Measurements from ENCODE around the gene TKTL1. TPM values are rescaled to one million over a fixed set of nuclear protein-coding genes. Genes with fewer than 3 reads are reported as not detected.
"Not testable (repeated sequence)": the region's sequence is repeated elsewhere in the genome, so short reads cannot be mapped to it uniquely, and the experiment has no call there.

The TKTL1 gene
- total and polyA plus RNA-seq, 2 experiments from 2014 or later = not detected

DNA sequence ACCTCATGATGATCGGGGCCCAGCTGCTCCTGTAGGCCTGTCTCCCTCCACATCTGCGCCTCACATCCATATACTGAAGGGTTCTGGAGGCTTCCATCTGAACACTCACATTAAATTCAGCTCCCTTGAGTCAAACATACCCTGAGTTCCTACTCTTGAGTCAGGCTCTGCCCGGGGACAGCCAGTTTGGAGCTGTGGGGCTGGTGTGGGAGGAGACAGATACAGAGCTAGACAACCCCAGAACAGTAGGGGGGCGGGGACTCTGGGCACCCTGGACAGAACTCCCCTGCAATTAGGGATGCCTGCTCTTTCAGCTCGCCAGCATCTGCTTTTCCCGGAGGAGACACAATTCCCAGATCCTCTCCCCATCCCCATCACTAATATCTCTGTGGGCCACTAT is 32.5 kb upstream of the TKTL1 start:
- ATAC-seq; H3F3A ChIP-seq (replicated peaks; ENCODE audit: low read depth); H3K27me3 Mint-ChIP-seq (ENCODE audit: insufficient read depth, low read depth, poor library complexity); H3K27ac Mint-ChIP-seq; H3K4me3 ChIP-seq; H3K36me3 ChIP-seq (ENCODE audit: insufficient read depth); H3K9me2 ChIP-seq (ENCODE audit: insufficient read depth); H3K4me1 ChIP-seq (ENCODE audit: insufficient read depth); H3K4me3 Mint-ChIP-seq; H3K36me3 Mint-ChIP-seq (ENCODE audit: low read depth); H3K4me2 ChIP-seq; H3K79me2 ChIP-seq (replicated peaks; ENCODE audit: insufficient read depth); H3K4me1 Mint-ChIP-seq; H4K20me1 ChIP-seq (replicated peaks; ENCODE audit: insufficient read depth); H3K9me3 Mint-ChIP-seq; DNase-seq (ENCODE audit: low spot score); H3K27ac ChIP-seq (ENCODE audit: low read depth); H3K27me3 ChIP-seq (ENCODE audit: insufficient read depth); H2AFZ ChIP-seq: not testable (repeated sequence)

DNA sequence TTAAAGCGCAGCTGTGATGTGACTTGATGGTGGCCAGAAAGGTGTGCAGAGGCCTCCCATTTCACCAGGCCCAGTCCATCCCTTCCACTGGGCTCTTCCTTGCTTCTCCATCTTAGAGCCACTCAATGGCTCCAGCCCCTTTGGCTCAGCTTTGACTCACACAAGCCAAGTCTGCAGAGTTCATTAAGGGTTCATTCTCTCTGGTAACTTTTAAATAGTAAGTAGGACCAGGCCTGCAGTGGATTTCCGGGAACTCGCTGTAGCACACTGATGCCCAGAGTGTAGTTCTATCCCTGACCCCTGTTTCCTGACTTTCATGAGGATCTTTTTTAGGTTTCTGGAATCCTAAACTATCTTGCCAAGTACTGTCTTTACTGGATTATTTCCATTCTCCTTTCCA is 26.4 kb upstream of the TKTL1 start:
- H2AFZ ChIP-seq; H3K4me3 ChIP-seq; DNase-seq (ENCODE audit: low spot score); H3F3A ChIP-seq (replicated peaks; ENCODE audit: low read depth); H3K9me2 ChIP-seq (ENCODE audit: insufficient read depth); H3K79me2 ChIP-seq (replicated peaks; ENCODE audit: insufficient read depth); H3K9me3 Mint-ChIP-seq; ATAC-seq; H3K36me3 Mint-ChIP-seq (ENCODE audit: low read depth); H3K4me2 ChIP-seq; H3K27me3 ChIP-seq (ENCODE audit: insufficient read depth); H3K4me1 Mint-ChIP-seq; H3K27ac ChIP-seq (ENCODE audit: low read depth); H3K36me3 ChIP-seq (ENCODE audit: insufficient read depth); H3K27ac Mint-ChIP-seq; H3K4me3 Mint-ChIP-seq; H3K4me1 ChIP-seq (ENCODE audit: insufficient read depth); H3K27me3 Mint-ChIP-seq (ENCODE audit: insufficient read depth, low read depth, poor library complexity); H4K20me1 ChIP-seq (replicated peaks; ENCODE audit: insufficient read depth): not testable (repeated sequence)

DNA sequence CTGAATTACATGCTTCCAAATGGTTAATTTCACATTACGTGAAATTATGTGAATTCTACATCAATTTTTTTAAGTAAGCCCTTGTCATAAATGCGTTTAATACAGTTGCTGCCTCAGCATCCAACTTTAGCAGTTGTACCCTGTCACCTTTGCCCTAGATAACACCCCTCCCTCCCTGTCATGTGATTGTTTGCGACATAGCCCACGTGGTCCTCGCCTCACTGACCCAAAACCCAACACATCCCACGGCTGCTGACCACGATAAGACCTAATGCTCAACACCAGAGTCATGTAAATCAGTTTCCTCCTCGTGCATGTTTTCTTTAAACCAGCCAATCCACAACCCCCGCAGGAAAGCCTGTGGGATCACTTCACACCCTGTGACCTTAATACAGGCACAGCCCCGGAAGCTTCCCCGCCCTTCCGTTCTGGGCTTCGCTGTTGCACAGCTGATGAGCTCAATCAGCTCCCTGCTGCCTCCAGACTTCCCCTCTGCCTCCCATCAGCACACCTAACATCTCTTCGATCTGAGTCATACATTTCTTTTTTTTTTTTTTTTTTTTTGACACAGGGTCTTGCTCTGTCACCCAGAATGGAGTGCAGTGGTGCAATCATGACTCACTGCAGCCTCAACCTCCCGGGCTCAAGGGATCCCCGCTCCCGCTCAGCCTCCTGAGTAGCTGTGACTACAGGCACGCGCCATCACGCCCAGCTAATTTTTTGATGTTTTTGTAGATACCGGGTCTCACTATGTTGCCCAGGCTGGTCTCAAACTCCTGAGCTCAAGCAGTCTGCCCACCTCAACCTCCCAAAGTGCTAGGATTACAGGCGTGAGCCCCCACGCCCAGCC is 10.9 kb upstream of the TKTL1 start:
- DNase-seq (ENCODE audit: low spot score); H3K4me1 ChIP-seq (ENCODE audit: insufficient read depth); H3K27ac ChIP-seq (ENCODE audit: low read depth); H3K27me3 Mint-ChIP-seq (ENCODE audit: insufficient read depth, low read depth, poor library complexity); H3K4me1 Mint-ChIP-seq; ATAC-seq; H3K4me2 ChIP-seq; H3K9me2 ChIP-seq (ENCODE audit: insufficient read depth); H4K20me1 ChIP-seq (replicated peaks; ENCODE audit: insufficient read depth); H3K36me3 ChIP-seq (ENCODE audit: insufficient read depth); H3K79me2 ChIP-seq (replicated peaks; ENCODE audit: insufficient read depth); H2AFZ ChIP-seq; H3F3A ChIP-seq (replicated peaks; ENCODE audit: low read depth); H3K36me3 Mint-ChIP-seq (ENCODE audit: low read depth); H3K27me3 ChIP-seq (ENCODE audit: insufficient read depth); H3K4me3 ChIP-seq; H3K4me3 Mint-ChIP-seq; H3K27ac Mint-ChIP-seq; H3K9me3 Mint-ChIP-seq: not testable (repeated sequence)

DNA sequence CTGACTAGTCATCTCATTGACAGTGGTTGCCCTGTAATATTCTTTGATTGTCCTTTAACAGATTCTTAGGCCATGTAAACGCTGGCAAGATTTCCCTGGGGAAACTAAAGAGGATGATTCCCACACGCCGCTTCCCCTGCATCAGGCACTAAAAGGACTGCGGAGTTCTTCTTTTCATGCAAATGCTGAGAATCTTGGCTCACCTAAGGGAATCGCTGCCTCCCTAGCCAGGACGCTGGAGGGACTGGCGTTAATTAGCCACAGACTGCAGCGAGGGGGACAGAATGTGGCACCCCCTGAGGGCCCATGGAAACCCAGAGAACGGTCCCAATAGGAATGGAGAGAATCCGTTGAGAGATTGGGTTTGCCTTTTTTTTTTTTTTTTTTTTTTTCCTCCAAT is 9.2 kb upstream of the TKTL1 start:
- not testable (repeated sequence) for H3K27ac ChIP-seq (ENCODE audit: low read depth); H2AFZ ChIP-seq; H3K27me3 ChIP-seq (ENCODE audit: insufficient read depth); H3K79me2 ChIP-seq (replicated peaks; ENCODE audit: insufficient read depth); H3F3A ChIP-seq (replicated peaks; ENCODE audit: low read depth); H3K36me3 Mint-ChIP-seq (ENCODE audit: low read depth); H3K27ac Mint-ChIP-seq; H3K4me1 Mint-ChIP-seq; H3K4me3 Mint-ChIP-seq; H3K4me2 ChIP-seq; H3K9me3 Mint-ChIP-seq; H3K4me3 ChIP-seq; H3K4me1 ChIP-seq (ENCODE audit: insufficient read depth); H4K20me1 ChIP-seq (replicated peaks; ENCODE audit: insufficient read depth); H3K27me3 Mint-ChIP-seq (ENCODE audit: insufficient read depth, low read depth, poor library complexity); DNase-seq (ENCODE audit: low spot score); H3K36me3 ChIP-seq (ENCODE audit: insufficient read depth); H3K9me2 ChIP-seq (ENCODE audit: insufficient read depth)
- peak; percentile 90 for ATAC-seq
